ENCODE measurements around the gene FAM111B. TPM values are rescaled to one million over a fixed set of nuclear protein-coding genes. Genes with fewer than 3 reads are reported as not detected.
"Not testable (repeated sequence)": the region's sequence is repeated elsewhere in the genome, so short reads cannot be mapped to it uniquely, and the experiment has no call there.

FAM111B gene
- total and polyA plus RNA-seq, 4 donors, result 0.20 to 0.87 (median 0.45) TPM

DNA sequence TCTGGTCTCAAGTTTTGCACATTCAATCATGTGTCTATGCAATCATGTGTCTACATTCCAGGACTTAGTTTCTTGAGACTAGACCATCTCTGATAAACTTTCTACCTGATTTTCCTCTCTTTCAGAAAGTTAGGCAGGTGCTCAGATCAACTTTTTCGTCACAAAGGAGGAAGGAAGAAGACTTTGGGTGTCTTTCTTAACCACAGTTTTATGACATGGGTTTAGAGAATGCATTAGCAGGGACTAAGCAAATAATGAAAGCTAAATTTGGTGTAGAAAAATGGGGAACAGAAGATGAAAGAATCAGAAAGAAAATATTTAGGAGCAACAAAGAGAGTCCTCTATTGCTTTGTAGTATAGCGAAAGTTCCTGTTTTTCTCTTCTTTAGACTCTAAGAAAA is 28.6 kb upstream of the FAM111B start:
- no peaks in the 10 kb centered on the region for H3K4me1 ChIP-seq (ENCODE audit: control insufficient read depth in 1 of 2, insufficient read depth in 2 of 2, low read length in 2 of 2)
- no peak overlapping the region for H3K27ac ChIP-seq (ENCODE audit: low read depth in 1 of 2, low read length in 2 of 2)
- no peaks in the 10 kb centered on the region for H3K27me3 ChIP-seq (ENCODE audit: control insufficient read depth in 1 of 2, insufficient read depth in 2 of 2, low read length in 1 of 2)
- no peak for ATAC-seq (ENCODE audit: low FRiP score)
- intact Hi-C loops (cut with DNase I), result loop anchor here in 1 of 2 donors (5.0 kb wide), 1 partner anchor 41 kb away; no protein-coding TSS in a partner anchor
- no peak overlapping the region for H3K4me3 ChIP-seq (ENCODE audit: low read length in 2 of 2)
- DNase-seq, result no peak
- 81 to 82% methylated on average over 2 of the region's 2 CpGs for WGBS, 2 donors
- H3K36me3 ChIP-seq (ENCODE audit: control insufficient read depth in 1 of 2, insufficient read depth in 2 of 2, low read length in 1 of 2), result no peaks in the 10 kb centered on the region
- no peaks in the 10 kb centered on the region for H3K9me3 ChIP-seq (ENCODE audit: control insufficient read depth, low read length)

DNA sequence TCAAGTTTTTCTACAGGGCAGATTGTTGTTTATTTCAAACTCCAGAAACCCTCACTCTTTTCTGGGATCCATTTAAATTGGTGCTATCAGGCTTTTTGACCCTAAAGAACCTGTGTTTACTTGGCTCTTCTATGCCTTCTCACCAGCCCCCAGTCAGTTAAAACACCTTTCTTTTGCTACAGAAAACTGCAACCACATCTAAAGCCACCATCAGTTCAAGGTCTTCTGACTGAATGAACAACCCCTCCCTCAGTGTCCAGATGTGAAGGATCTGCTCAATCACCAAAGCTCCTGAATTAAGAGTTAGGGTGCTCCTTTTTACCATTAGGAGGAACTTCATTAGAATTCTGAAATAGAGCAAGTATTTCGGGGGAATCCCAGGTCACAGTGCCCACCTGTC is 28.0 kb upstream of the FAM111B start:
- Histone ChIP-seq H3K27me3 (ENCODE audit: control insufficient read depth in 1 of 2, insufficient read depth in 2 of 2, low read length in 1 of 2) (no peaks in the 10 kb centered on the region), H3K4me3 (ENCODE audit: low read length in 2 of 2) (no peak overlapping the region), H3K4me1 (ENCODE audit: control insufficient read depth in 1 of 2, insufficient read depth in 2 of 2, low read length in 2 of 2) (no peaks in the 10 kb centered on the region), H3K9me3 (ENCODE audit: control insufficient read depth, low read length) (no peaks in the 10 kb centered on the region), H3K36me3 (ENCODE audit: control insufficient read depth in 1 of 2, insufficient read depth in 2 of 2, low read length in 1 of 2) (no peaks in the 10 kb centered on the region), H3K27ac (ENCODE audit: low read depth in 1 of 2, low read length in 2 of 2) (no peak overlapping the region)
- WGBS, 2 donors, result 82 to 94% methylated on average over 1 of the region's 1 CpG
- DNase-seq (no peak), ATAC-seq (ENCODE audit: low FRiP score) (no peak)
- intact Hi-C loops (cut with DNase I), result loop anchor here in 1 of 2 donors (5.0 kb wide), 1 partner anchor 42 kb away; no protein-coding TSS in a partner anchor

DNA sequence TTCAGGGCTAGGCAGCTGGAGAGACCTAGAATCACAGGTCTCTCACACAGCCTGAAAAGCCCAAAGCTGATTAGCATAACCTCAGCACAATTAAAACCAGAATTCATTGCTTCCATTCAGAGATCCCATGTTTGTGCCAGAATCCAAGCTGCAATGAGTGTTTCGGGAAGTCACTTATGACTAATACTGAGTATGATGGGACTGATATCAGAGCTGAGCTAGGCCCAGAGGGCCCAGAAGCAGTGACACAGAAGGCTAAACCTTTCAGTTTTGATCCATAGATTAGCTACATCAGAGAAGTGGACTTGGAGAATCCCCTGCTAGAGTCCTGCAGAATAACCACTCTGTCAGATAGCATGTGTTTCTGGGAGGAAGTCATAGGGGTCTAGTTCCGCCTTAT is 26.6 kb upstream of the FAM111B start:
- H3K36me3 ChIP-seq (ENCODE audit: control insufficient read depth in 1 of 2, insufficient read depth in 2 of 2, low read length in 1 of 2); H3K4me1 ChIP-seq (ENCODE audit: control insufficient read depth in 1 of 2, insufficient read depth in 2 of 2, low read length in 2 of 2); H3K27me3 ChIP-seq (ENCODE audit: control insufficient read depth in 1 of 2, insufficient read depth in 2 of 2, low read length in 1 of 2); H3K4me3 ChIP-seq (ENCODE audit: low read length in 2 of 2); intact Hi-C loops (cut with DNase I); ATAC-seq (ENCODE audit: low FRiP score); H3K27ac ChIP-seq (ENCODE audit: low read depth in 1 of 2, low read length in 2 of 2); DNase-seq; H3K9me3 ChIP-seq (ENCODE audit: control insufficient read depth, low read length): not testable (repeated sequence)
- WGBS, 2 donors, result 86 to 96% methylated on average over 2 of the region's 2 CpGs

DNA sequence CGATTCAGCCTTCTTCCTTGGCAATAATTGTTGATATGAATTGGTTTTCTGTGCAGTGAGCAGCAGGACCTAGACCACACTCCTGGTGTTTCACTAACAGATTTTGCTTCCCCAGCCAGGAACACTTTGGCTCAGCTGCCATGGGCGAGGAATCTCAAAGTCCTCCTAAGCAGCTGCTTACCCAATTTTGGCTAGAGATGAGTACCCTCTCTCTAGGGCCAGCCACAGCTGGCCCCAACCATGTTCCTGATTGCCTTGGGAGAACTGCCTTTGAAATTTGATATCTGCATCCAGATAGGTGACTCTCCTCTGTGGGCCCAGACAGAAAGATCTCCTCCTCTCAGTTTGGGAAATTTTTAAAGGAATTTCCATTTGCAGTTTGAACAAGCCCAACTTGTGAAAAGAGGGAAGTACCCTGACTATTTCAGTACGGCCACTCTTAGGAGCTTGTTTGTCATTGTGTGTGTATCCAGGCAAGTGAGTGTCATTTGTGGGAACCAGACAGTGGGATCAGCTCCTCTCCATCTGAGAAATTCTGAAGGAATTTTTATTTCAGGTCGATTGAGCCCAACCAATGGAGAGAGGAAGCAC is 25.5 kb upstream of the FAM111B start:
- WGBS, 2 donors, result 51 to 57% methylated on average over 4 of the region's 4 CpGs
- DNase-seq; intact Hi-C loops (cut with DNase I): not testable (repeated sequence)

DNA sequence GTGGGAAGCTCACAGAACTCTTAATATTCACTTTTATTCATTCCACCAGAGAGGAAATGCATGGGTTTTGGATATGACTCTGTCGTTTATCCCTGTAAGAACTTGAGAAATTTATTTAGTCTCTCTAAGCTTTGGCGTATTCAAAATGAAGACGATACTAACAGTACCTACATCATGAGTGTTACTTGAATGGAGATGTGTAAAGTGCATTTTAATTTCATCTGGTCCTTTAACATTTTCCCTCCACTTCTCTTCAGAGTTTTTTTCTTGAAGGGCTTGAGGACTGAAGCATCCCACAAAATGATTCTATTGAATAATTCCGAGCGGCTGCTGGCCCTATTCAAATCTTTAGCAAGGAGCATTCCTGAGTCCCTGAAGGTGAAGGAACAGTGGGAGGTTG is 21.0 kb upstream of the FAM111B start, which contains the start of gene GLYATL1B:
Gene GLYATL1B, plus strand, starts transcription at position 301 of the 400 bp plus-strand sequence. Its CDS starts 0 bp downstream, at position 301.
- H3K27me3 ChIP-seq (ENCODE audit: control insufficient read depth in 1 of 2, insufficient read depth in 2 of 2, low read length in 1 of 2); H3K4me3 ChIP-seq (ENCODE audit: low read length in 2 of 2); intact Hi-C loops (cut with DNase I); DNase-seq; H3K27ac ChIP-seq (ENCODE audit: low read depth in 1 of 2, low read length in 2 of 2); ATAC-seq (ENCODE audit: low FRiP score); H3K4me1 ChIP-seq (ENCODE audit: control insufficient read depth in 1 of 2, insufficient read depth in 2 of 2, low read length in 2 of 2); H3K36me3 ChIP-seq (ENCODE audit: control insufficient read depth in 1 of 2, insufficient read depth in 2 of 2, low read length in 1 of 2); H3K9me3 ChIP-seq (ENCODE audit: control insufficient read depth, low read length): not testable (repeated sequence)
- WGBS, 2 donors, result 92% methylated on average over 5 of the region's 5 CpGs

More for the DNA sequence above, 25.5 kb upstream of the FAM111B start:
- not testable (repeated sequence) for H3K9me3 ChIP-seq (ENCODE audit: control insufficient read depth, low read length); ATAC-seq (ENCODE audit: low FRiP score); H3K27me3 ChIP-seq (ENCODE audit: control insufficient read depth in 1 of 2, insufficient read depth in 2 of 2, low read length in 1 of 2); H3K27ac ChIP-seq (ENCODE audit: low read depth in 1 of 2, low read length in 2 of 2); H3K36me3 ChIP-seq (ENCODE audit: control insufficient read depth in 1 of 2, insufficient read depth in 2 of 2, low read length in 1 of 2); H3K4me3 ChIP-seq (ENCODE audit: low read length in 2 of 2); H3K4me1 ChIP-seq (ENCODE audit: control insufficient read depth in 1 of 2, insufficient read depth in 2 of 2, low read length in 2 of 2)

DNA sequence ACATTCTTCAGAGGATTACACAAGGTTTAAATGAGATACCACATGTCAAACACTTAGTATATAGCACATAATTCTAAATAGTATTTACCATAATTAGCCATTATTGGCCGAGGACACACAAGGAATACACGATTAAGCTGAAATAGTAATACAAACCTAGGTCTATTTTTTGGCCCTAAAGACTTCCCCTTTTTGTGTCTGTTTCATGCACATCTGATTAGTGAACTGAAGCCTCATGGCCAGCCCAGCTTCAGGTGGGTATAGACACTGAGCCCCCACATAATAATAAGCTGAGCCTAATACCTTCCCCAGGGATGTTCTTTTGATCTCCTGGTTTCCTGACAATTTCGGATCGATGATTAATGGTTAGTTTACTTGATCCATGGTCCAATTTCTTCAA is 18.9 kb upstream of the FAM111B start:
- intact Hi-C loops (cut with DNase I), result no loop called here

DNA sequence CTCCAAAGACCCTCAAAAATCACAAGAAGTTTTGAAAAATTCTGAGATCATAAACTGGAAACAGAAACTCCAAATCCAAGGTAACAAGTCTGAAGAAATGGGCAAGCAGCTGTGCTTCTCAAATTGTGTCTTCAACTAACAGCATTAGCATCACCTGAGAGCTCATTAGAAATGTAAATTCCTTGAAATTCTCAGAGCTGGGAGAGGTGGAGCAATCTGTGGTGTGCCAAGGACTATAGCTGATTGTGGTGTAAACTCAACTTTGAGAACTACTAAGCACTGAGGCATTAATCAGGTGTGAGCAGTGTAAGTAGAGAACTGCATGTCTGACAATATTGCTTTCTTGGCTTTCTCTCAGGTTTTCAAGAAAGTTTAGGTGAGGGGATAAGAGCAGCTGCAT is 13.5 kb upstream of the FAM111B start:
- intact Hi-C loops (cut with DNase I); ATAC-seq (ENCODE audit: low FRiP score); H3K4me1 ChIP-seq (ENCODE audit: control insufficient read depth in 1 of 2, insufficient read depth in 2 of 2, low read length in 2 of 2); H3K27me3 ChIP-seq (ENCODE audit: control insufficient read depth in 1 of 2, insufficient read depth in 2 of 2, low read length in 1 of 2); H3K27ac ChIP-seq (ENCODE audit: low read depth in 1 of 2, low read length in 2 of 2); DNase-seq; H3K9me3 ChIP-seq (ENCODE audit: control insufficient read depth, low read length); H3K36me3 ChIP-seq (ENCODE audit: control insufficient read depth in 1 of 2, insufficient read depth in 2 of 2, low read length in 1 of 2); H3K4me3 ChIP-seq (ENCODE audit: low read length in 2 of 2): not testable (repeated sequence)

More for the DNA sequence above, 18.9 kb upstream of the FAM111B start:
- DNase-seq (no peak), ATAC-seq (ENCODE audit: low FRiP score) (no peak)
- Histone ChIP-seq H3K27me3 (ENCODE audit: control insufficient read depth in 1 of 2, insufficient read depth in 2 of 2, low read length in 1 of 2) (peaks cover 0 to 2% of the 10 kb centered on the region in 2 donors), H3K9me3 (ENCODE audit: control insufficient read depth, low read length) (no peaks in the 10 kb centered on the region), H3K27ac (ENCODE audit: low read depth in 1 of 2, low read length in 2 of 2) (no peak overlapping the region), H3K36me3 (ENCODE audit: control insufficient read depth in 1 of 2, insufficient read depth in 2 of 2, low read length in 1 of 2) (no peaks in the 10 kb centered on the region), H3K4me3 (ENCODE audit: low read length in 2 of 2) (no peak overlapping the region), H3K4me1 (ENCODE audit: control insufficient read depth in 1 of 2, insufficient read depth in 2 of 2, low read length in 2 of 2) (no peaks in the 10 kb centered on the region)
- 94 to 95% methylated on average over 4 of the region's 4 CpGs for WGBS, 2 donors

DNA sequence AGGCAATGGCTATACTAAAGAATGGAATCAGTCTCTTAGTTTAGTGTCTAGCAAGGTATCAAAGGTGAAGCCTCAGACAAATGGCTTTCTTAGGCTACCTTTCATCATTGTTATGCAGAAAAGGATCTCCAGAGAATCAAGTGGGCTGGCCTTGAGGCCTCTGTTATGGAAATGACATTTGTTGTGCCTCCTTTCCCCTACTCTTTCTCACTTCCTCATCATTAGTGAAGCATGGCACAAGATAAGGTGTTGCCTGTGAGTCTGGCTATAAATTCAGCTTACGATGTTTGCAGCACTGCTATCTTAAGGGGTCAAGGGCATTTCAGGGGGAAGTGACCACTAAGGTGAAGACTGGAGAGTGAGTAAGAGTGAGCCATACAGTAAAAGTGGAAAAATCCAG is 11.8 kb upstream of the FAM111B start:
- H3K4me1 ChIP-seq (ENCODE audit: control insufficient read depth in 1 of 2, insufficient read depth in 2 of 2, low read length in 2 of 2); DNase-seq; H3K4me3 ChIP-seq (ENCODE audit: low read length in 2 of 2); intact Hi-C loops (cut with DNase I); H3K27me3 ChIP-seq (ENCODE audit: control insufficient read depth in 1 of 2, insufficient read depth in 2 of 2, low read length in 1 of 2); ATAC-seq (ENCODE audit: low FRiP score); H3K36me3 ChIP-seq (ENCODE audit: control insufficient read depth in 1 of 2, insufficient read depth in 2 of 2, low read length in 1 of 2); H3K27ac ChIP-seq (ENCODE audit: low read depth in 1 of 2, low read length in 2 of 2); H3K9me3 ChIP-seq (ENCODE audit: control insufficient read depth, low read length): not testable (repeated sequence)
- WGBS, 2 donors, result 83 to 88% methylated on average over 1 of the region's 1 CpG

DNA sequence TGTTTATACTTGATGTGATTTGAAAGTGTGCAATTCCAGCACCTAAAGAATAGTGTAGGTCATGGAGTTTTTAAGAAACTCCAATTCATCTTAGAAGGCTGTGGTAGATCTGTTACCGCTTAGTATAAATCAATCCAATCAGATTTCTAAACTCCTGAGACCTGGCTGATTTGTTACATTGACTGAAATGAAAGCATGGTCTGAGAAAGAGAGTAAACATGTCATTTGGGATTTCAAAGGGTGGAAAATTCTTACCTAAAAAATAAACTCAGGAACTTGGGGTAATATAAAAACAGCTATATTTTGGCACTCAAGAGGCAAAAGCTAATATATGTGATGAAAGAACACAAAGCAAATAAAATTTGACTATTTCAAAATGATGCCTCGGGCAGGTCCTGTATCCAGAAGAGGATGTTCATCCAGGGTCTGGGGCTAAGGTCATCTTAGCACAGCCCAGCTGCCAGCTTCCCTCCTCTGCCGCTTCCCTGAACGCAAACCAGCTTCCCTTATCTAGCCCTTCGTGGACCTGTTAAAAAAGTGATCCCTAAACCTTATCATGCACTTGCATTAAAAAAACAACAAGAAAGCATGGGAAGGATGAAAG is 11.0 kb upstream of the FAM111B start:
- not testable (repeated sequence) for H3K4me1 ChIP-seq (ENCODE audit: control insufficient read depth in 1 of 2, insufficient read depth in 2 of 2, low read length in 2 of 2); DNase-seq; ATAC-seq (ENCODE audit: low FRiP score); H3K27me3 ChIP-seq (ENCODE audit: control insufficient read depth in 1 of 2, insufficient read depth in 2 of 2, low read length in 1 of 2); H3K9me3 ChIP-seq (ENCODE audit: control insufficient read depth, low read length); H3K4me3 ChIP-seq (ENCODE audit: low read length in 2 of 2); H3K36me3 ChIP-seq (ENCODE audit: control insufficient read depth in 1 of 2, insufficient read depth in 2 of 2, low read length in 1 of 2); H3K27ac ChIP-seq (ENCODE audit: low read depth in 1 of 2, low read length in 2 of 2)
- intact Hi-C loops (cut with DNase I), result loop anchor here in 1 of 2 donors (2.0 kb wide), 1 partner anchor 41 kb away; no protein-coding TSS in a partner anchor
- WGBS, 2 donors, result 75 to 76% methylated on average over 5 of the region's 5 CpGs
